Measurements from ENCODE around the gene PRKCE.

GRCh38 chr2:46042207-46042637, 390.7 kb downstream of the PRKCE start:
- TF ChIP-seq GATA2 (IDR thresholded peaks at IDR 0.05; ENCODE audit: low read depth, low read length) = no peak
- TF ChIP-seq GATA3 (IDR thresholded peaks at IDR 0.05; ENCODE audit: low read depth, low read length) = no peak
